Measurements from ENCODE around the gene METTL25B.

Gene METTL25B

DNA sequence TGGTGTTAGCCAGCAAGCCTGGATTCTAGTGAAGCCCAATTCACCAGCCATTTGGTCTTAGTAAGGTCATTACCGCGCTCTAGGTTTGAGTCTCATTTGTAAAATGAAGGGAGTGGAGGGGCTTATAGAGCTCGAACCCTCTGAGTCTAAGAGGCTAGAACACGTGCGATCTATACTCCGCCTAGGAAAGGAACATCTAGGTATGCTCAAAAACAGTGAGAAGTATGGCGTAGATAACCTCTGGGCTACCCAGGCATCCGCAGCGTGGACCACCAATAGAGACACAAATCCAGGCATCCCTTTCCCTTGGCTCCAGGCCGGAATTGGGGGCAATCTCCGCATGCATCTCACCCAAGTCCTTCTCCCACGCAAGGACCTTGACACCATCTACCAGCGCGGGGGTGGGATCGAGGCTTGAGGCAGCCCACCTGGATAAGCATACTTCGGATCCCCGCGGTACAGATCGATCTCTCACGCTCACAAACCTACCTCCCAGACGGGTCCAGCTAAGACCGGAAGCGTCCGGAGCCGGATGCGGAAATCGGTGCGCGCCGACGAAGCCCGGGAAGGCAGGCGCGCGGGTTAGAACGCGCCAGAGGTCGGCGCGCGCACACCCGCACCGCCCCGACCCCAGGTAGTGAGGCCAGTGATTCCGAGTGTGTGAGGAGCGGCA is at the start of gene METTL25B:
Gene METTL25B (plus strand): TSS at position 544 of the 673 bp plus-strand sequence. CDS start 636 bp downstream, outside the sequence.
- DNase-seq = peak; percentile 80

DNA sequence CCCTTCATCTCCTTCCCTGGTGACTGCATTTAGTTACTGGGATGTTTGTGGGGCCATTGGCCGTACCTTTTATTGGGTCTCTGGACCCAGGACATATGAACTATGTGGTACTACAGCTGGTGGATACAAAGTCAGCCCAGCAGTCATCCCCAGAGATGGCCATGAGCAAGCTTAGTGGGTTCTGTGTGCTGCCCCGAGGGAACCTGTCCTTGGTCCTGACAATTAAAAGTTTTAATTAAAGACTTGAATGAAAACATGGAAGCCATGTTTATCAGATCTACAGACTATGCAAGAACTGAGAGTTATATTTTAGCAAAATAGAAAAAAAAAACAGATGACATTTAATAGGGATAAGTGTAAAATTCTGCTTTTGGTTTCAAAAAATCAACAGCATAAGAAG is 48.2 kb upstream of the METTL25B start:
- DNase-seq = no peak

DNA sequence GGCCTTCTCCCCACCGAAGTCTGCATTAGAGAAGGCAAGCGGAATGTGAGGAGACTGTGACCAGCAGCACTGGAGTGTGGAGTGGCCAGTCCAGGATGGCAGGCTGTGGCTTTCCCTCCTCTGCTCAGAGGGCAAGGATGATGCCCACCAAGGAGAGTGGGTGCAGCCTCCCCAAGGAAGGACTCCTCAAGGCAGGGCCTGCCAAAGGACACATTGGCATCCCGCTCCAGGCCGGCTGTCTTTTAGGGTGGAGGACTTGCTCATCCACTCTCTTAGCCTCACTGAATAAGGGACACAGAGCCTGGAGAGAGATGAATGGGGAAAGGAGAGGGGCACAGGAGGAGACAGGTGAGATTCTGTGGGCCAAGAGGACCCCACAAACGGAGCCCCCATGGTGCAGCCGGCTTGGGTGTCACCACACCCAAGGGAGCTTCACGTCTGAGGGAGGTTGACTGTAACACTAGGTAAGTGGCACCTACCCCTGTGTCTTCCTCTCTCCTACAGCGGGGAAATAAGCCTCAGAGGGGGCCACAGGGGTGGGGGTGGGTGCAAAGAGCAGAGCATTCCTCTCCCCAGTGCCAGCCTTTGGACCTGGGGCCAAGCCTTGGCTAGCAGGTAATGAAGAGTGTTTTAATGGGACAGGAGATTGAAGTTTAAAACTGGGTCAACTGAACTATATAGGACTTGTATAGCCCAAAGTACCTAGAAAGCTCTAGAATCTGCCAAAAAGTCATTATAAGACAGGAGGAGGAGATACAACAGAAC is 46.9 kb upstream of the METTL25B start:
- no peak for DNase-seq

DNA sequence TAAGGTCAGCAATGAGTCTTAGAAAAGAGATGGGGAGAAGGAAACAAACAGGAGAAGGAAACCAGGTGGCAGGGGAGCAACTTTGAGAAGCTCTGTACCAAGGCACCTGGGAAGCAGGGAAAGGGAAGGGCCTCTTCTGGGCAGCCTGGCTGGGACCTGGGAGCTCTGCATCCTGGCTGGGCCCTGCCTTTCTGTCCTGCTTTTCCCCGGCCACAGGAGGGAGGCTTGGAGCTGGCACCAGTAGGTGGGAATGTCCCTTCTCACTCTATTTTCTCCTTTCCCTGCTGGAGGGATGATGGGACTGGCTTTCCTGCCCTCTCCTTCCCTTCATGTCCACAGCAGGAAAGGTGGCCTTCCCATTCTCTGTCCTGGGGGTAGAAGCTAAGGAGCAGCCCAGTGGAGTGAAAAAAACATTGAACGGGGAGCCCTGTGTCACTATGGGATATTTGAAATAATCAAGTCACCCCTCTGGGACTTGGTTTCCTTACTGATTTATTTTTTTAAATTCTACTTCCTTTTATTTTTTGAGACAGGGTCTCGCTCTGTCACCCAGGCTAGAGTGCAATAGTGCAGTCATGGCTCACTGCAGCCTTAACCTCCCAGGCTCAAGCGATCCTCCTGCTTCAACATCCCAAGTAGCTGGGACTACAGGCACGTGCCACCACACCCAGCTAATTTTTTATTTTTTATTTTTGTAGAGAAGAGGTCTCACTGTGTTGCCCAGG is 45.9 kb upstream of the METTL25B start:
- DNase-seq = no peak

DNA sequence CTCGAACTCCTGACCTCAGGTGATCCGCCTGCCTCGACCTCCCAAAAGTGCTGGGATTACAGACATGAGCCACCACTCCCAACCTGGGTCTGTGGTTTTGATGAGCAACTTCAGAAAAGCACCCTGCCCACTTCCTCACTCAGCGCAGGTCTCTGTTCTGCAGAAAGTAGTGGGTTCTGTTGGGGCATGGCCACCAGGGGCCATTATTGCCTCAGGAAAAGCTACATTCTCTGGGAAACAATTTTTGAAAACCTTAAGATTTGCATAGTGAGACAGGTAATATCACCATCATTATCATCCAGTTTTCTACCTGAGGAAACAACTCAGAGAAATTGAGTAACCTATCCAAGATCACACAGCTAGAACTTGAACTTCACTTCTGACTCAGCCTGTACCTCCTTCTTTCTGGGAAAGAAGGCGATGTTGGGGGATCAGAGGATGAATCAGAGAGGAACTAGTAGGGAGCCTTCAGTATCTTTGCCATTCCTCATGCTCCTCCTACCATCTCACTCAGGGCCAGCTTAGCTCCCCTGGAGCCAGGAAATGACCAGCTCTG is 44.0 kb upstream of the METTL25B start:
- no peak for DNase-seq

DNA sequence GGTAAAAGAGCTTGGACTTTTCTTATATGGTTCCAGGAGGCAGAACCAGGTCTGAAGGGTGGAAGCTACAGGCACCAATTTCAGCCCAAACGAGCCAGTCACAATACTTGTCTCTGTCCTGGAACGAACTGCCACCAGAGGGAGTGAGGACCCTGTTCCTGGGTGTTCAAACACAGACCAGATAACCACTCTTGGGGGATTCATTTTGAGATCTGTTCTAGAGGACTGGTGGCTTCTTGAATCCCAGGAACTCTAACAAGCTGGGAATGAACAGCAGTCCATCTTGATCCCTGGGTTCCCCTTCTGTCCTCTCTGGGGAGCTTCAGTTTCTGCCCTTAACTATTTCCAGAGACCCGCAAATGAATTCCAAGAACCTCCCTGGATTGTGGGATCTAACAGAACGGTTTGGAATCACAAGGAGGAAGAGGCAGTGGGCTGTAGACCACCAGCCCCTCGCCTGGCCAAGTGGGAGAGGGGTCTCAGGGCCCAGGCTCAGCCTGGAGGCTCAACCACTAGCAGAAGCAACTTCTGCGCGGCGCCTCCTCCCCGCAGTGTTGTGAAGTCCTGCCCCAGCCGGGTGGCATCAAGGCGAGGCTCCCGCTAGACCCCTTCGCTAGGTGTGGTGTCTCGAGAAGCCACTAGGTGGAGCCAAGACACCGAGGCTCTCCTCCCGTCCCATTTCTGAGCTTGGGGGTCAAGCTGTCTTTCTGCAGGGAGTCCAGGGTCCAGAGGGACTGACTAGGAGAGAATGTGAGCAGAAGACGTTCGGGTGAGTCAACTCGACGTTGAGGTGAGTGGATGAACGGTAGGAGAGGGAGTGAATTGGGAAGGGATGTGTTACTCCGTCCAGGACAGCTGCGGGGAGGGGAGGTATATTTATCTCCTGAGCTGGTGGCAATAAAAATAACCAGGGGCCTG is 39.0 kb upstream of the METTL25B start:
- DNase-seq = peak; percentile 83

DNA sequence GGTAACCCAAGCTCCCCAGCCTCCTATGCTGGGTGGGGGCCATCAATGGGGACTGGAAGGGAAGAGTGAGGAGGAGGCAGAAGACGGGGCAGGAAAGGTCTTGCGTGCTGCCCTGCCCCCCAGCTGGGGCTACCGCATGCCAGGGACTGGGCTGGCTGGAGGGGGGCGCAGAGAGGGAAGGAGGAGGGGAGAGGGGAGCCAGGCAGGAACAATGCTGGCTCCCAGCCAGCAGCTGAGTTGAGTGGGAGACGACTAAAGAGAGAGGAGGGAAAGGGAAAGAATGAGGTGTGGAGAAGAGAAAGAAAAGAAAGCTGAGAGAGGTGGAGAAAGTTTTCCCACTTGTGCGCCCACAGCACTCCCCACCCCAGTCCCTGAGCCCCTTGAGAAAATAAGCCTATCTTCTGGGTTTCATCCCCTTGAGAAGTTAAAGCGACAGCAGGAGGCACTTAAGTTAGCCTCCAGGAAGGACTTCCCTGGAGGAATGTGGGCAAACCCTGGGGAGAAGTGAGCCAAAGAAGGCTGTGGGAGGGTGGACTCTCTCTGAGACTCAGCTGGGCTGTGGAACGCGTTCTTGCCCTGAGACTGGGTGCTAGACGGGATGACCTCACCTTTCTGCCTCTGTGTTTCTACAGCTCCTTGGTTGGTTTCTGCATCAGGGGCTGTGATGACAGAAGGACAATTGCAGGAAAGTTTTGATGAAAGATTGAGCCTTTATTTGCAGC is 38.2 kb upstream of the METTL25B start:
- DNase-seq = no peak

DNA sequence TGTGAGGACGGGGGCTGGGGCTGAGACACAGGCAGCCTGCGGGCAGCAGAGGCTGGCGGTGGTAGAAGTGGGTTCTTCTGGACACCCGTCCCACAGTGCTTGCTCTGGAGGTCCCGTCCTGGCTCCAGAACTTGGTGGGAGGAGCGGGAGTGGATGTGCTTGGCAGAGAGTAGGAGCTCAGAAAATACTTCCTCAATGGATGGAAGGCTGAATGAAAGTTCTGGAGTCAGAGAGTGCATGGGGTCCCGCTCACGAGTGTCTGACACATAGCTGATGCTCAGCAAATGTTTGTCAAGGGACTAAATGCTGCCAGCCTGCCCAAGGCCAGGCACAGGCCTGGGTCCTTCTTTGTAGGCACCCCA is 37.6 kb upstream of the METTL25B start:
- no peak for DNase-seq

DNA sequence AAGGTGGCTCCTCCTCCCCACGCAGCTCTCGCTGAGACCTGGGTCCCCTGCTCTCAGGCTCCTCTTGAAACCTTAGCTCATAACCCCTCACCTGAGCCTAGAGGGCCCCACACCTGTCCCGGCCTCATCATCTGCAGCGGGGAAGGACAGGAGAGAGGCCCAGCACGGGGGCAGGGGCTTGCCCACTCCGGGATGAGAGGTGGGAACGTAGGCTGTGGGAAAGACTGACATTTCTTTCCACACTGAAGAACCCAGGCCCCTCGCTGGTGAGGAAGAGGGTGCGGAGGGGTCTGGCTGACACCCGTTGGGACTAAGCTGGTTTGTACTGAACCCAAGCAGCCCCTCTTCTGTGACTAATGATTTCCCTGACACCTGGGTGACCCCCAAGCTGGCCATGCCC is 37.1 kb upstream of the METTL25B start:
- DNase-seq = no peak

DNA sequence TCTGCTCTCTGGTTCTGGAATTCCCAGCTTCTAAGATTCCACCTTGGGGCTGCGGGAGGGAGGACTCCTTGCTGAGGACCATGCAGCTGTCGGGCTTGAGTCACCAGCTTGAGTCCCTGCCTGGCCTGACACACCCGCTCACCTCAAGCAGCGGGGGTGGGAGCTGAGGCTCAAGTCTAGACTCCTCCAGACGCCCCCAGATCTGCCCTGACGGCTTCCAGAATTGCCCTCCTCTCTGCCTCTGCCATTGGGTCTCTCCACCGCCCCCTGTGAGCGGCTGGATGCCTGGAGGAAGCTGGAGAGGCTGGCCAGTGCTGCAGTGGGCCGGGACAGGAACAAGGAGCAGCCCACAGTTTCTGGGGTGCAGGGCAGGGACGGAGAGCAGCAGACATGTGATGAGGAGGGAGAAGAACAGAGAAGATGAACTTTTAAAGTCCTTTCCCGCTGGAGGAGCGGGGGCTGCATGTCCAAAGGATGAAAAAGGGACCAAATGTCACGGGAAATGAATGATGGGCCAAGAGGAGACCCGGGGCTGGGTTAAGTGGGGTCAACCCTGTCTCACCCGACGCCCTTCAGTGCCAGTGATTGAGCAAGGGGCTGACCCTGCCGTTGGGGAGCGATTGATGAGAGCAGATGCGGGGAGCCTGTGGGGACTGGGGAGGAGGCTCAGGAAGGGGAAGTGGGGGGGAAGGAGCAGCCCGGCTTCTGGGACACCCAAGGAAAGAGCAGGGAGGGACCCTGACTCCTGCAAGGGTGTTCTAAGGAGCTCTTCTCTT is 36.4 kb upstream of the METTL25B start:
- DNase-seq = no peak

DNA sequence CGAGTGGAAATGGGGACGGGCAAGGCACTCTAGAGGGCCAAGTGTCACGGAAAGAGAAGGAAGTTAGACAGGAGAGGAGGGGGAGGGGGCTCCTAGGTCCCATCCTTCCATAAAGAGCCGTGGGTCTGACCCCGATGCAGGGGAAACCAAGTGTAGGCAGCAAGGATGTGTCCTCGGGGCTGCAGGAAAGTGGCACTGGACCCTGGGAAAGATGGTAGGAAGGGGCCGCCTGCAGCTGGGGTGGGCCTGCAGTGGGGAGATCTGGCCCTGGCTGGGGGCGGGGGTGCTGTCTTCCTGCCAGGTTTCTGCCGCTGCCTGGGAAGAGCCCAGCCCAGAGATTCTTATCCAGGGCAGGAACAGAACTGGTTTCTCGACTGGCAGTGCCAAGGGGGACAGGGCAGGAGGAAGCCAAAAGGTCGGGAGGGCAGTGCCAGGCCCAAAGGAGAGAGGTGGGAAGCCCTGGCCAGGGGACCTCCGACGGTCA is 35.8 kb upstream of the METTL25B start:
- no peak for DNase-seq

DNA sequence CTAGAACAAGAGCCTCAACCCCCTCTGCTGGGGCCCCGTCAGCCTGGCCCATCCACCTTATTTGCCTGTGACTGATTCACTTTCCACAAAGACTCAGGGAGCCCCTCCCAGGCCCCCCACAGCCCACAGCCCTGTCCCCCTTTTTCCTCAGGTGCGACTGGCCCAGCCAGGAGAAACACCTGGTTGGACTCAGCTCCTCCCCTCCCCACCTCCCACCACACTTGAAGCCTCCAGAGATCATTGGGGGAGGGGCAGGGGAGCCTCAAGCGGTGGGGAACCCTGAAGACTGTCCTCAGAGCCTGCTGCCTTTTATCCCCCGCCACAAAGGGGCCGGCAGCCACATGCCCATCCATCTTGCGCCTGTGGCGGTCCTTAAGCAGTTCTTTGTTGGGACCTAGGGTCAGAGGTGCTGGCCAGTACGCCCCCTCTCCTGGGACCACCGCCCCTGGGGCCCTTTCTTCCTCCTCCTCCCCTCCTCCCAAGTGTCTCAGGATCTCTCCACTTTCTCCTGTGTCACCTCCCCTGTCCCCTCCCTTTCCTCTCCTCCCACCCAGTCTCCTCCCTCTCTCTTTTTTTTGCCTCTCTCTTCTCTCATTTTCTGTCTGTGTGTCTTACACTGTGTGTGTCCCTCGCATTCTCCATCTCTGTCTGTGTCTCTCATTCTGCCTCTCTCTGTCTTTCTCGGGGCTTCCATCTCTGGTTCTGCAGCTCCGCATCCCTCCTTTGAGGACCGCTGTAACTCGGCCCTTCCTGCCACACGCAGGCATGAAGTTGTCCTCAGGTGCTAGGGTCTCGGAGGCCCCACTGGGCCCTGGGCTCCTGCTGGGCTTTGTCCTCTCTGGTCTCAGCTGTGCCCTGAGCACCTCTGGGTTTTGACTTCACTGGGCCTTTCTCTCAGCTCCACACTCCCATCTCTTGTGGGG is 35.1 kb upstream of the METTL25B start:
- no peak for DNase-seq

DNA sequence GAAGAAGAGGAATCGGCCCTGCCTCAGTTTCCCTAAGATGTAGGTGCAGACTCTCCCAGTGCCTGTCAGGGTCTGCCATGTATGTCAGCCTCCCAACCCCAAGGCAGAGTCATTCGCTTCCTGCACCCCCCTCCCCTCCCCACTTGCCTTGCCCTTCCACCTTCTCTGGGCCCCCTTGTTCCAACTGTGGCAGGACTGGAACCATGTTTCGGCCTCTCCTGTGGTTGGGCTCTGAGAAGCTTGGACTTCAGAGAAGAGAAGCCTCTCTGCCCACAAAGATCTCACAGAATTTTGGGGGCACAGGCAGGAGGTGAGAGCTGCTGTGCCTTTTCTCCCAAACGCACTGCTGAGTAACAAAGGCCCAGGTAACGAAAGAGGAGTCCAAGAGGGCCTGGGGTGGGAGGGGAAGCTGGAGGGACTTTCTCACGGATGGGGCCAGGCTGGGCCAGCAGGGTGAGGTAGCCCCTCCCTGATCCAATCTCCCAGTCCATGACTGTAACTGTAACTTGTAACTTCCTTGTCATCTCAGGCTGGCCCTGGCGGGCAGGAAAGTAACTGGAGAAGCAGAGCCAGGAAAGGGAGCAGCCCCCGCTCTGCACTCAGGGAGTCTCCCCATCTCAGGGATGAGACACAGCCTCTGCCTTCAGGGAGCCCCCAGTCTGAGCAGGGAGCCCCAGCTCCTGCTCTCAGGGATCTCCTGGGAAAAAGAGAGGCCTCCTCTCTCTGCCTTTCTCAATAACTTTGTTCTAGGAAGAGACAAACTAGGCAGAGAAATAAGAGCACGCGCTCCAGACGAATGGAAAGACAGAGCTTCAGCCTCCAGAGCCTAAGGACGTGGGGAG is 34.2 kb upstream of the METTL25B start:
- DNase-seq = no peak

DNA sequence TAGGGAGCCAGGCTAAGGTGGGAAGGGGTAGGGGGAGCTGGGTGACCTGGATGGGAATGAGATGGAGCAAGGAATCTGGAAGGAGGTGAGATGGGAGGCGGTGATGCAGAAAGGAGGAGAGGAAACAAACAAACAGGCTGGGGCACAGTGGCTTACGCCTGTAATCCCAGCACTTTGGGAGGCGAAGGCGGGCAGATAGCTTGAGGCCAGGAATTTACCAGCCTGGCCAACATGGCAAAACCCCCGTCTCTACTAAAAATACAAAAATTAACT is 33.6 kb upstream of the METTL25B start:
- no peak for DNase-seq

DNA sequence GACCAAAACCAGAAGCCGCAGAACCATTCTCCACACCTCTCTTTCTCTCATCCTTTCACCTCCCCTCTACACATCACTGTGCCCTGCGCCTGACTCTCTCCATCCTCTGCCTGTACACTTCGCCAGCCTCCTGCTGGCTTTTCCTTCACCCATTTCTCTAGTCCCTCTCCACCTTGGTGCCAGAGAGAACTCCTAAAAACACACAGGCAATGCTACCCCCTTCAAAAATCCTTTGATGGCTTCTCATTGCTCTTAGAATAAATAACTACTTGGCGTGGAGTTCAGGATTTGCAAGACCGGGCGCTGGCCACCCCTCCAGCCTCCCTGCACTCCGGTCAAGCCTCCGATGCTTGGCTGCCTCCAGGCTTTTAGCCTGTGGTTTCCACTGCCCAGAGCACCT is 31.5 kb upstream of the METTL25B start:
- no peak for DNase-seq

DNA sequence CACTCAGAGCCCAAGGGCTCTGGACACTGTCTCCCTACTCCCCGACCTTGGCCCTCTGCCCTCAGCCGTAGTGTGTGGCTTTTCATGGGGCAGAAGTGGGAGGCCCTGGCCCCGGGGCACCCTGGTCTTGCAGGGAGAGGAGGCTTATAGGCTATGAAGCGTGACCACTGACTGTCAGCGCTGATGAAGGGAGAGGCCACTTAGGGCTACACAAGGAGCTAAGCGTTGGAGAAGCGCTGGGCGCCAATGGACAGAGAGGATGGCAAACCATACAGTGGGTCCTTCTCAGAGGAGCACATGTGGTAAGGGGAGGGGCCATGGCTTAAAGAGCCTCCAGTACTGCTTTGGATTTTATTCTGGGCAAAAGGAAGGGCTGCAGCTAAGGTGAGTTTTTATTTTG is 30.8 kb upstream of the METTL25B start:
- no peak for DNase-seq

DNA sequence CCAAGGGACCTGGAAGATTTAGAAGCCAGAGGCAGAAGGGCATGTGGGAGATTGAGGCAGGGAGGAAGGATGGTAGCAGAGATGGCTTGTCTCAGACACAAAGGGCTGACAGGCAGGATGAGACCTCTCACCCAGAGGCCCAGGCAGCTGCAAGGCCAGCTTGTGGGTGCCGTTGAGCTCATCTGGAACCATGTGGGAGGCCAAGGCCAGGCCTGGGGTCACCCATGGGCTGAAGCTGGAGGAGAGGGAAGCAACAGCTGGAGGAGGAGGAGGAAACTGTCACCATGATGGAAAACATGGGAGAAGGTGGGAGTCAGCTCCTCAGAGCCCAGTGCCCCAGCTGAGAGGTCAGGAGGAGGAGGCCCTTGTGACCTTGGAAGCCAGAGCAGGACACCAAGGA is 29.3 kb upstream of the METTL25B start:
- DNase-seq = no peak

DNA sequence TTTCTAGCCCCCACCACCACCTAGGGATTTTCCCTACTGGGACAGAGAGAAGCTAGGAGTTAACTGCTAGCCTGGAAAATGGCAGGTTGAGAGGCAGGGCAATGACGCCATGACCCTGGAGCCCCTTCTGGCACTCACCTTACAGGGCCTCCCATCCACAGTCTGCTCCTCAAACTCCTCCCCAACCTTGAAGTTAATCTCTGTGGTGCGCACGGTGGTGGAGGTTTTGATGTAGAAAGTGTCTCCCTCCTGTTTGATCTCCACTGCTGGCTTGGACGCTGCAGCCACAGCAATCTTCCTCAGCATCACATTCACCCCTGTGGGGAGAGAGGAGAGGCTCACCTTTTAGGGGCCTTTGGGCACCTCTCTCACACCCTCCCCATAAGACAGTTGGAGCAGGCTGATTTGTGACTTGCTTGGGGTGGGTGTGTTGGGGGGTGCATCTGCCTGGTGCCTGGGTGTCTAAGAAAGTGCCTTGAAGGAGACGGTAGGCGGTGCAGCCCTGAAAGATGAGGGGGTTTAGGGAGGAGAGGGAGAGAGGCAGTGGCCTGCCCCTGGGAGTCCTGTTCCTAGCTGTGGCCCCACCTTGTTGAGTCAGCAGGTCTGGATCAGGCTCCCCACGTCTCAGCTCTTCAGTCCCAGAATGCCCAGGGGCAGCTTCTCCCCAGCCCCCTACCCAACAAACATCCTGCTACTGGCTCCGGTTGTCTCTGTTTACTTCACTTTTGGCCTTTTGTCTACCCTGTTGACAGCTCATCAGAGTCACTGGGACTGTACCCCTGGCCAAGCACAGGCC is 27.3 kb upstream of the METTL25B start:
- no peak for DNase-seq
